ENCODE results near the gene NPY. TPM values are rescaled to one million over a fixed set of nuclear protein-coding genes. Genes with fewer than 3 reads are reported as not detected.

NPY gene
- polyA plus RNA-seq, 2 of the 4 experiments (the other 2 are of a cell fraction): not detected

DNA sequence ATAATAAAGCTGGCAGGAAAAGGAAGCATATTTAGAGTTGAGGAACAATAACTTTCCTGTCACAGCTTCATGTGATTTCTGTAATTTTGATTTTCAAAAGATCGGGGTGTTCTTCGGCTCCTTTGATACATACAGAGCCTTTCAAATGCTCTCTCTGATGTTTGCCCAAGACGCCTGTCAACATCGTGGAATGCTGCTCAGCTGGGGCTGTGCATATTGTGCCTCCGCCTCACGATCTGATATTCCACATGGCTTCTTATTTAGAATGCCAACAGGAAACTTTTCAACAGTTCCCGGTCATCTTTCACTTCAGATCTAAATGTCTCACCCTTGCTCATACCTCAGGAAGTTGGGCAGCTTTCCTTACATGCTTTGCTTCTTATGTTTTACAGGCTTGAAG lies 7.3 kb downstream of the NPY start (continued):
- TF ChIP-seq, protein P1, sequence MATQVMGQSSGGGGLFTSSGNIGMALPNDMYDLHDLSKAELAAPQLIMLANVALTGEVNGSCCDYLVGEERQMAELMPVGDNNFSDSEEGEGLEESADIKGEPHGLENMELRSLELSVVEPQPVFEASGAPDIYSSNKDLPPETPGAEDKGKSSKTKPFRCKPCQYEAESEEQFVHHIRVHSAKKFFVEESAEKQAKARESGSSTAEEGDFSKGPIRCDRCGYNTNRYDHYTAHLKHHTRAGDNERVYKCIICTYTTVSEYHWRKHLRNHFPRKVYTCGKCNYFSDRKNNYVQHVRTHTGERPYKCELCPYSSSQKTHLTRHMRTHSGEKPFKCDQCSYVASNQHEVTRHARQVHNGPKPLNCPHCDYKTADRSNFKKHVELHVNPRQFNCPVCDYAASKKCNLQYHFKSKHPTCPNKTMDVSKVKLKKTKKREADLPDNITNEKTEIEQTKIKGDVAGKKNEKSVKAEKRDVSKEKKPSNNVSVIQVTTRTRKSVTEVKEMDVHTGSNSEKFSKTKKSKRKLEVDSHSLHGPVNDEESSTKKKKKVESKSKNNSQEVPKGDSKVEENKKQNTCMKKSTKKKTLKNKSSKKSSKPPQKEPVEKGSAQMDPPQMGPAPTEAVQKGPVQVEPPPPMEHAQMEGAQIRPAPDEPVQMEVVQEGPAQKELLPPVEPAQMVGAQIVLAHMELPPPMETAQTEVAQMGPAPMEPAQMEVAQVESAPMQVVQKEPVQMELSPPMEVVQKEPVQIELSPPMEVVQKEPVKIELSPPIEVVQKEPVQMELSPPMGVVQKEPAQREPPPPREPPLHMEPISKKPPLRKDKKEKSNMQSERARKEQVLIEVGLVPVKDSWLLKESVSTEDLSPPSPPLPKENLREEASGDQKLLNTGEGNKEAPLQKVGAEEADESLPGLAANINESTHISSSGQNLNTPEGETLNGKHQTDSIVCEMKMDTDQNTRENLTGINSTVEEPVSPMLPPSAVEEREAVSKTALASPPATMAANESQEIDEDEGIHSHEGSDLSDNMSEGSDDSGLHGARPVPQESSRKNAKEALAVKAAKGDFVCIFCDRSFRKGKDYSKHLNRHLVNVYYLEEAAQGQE (IDR thresholded peaks at IDR 0.05): no peak
- TF ChIP-seq ZSCAN20 (CRISPR knock-in tag; IDR thresholded peaks at IDR 0.05) (no peak), POLR2A (IDR thresholded peaks at IDR 0.05; ENCODE audit: low read length) (no peak), SREBF2 (IDR thresholded peaks at IDR 0.05) (no peak), HDAC2 (IDR thresholded peaks at IDR 0.05) (no peak), RCOR1 (IDR thresholded peaks at IDR 0.05; ENCODE audit: low read depth, low read length) (no peak)
- TF ChIP-seq, protein P2, sequence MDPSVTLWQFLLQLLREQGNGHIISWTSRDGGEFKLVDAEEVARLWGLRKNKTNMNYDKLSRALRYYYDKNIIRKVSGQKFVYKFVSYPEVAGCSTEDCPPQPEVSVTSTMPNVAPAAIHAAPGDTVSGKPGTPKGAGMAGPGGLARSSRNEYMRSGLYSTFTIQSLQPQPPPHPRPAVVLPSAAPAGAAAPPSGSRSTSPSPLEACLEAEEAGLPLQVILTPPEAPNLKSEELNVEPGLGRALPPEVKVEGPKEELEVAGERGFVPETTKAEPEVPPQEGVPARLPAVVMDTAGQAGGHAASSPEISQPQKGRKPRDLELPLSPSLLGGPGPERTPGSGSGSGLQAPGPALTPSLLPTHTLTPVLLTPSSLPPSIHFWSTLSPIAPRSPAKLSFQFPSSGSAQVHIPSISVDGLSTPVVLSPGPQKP (IDR thresholded peaks at IDR 0.05; ENCODE audit: low read depth, low read length): no peak
- TF ChIP-seq, protein P3, sequence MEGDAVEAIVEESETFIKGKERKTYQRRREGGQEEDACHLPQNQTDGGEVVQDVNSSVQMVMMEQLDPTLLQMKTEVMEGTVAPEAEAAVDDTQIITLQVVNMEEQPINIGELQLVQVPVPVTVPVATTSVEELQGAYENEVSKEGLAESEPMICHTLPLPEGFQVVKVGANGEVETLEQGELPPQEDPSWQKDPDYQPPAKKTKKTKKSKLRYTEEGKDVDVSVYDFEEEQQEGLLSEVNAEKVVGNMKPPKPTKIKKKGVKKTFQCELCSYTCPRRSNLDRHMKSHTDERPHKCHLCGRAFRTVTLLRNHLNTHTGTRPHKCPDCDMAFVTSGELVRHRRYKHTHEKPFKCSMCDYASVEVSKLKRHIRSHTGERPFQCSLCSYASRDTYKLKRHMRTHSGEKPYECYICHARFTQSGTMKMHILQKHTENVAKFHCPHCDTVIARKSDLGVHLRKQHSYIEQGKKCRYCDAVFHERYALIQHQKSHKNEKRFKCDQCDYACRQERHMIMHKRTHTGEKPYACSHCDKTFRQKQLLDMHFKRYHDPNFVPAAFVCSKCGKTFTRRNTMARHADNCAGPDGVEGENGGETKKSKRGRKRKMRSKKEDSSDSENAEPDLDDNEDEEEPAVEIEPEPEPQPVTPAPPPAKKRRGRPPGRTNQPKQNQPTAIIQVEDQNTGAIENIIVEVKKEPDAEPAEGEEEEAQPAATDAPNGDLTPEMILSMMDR (IDR thresholded peaks at IDR 0.05): no peak

DNA sequence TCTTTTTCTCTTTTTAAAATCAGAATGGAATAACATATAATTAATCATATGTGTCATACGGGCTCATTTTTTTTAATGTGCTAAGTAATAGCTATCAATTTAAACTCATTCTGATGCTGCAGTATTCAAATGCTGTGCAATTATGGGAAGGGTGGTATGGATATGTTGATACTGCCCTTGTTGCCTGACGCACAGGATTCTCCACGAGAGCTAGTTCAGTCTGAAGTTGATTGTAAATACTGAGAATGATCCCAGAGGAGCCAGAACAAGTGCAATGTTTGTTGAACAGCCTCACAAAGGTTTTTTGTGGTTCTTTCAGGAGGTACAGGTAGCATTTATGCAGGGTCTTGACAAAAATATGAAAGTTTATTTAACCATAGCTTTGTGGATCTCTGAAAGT lies 13.4 kb downstream of the NPY start:
- H3K4me1 ChIP-seq: no peaks in the 10 kb centered on the region
- TF ChIP-seq NFE2L2 (conservative IDR thresholded peaks at IDR 0.05; ENCODE audit: low read length): no peak
- TF ChIP-seq HDAC2 (IDR thresholded peaks at IDR 0.05): no peak
- TF ChIP-seq, protein P4, sequence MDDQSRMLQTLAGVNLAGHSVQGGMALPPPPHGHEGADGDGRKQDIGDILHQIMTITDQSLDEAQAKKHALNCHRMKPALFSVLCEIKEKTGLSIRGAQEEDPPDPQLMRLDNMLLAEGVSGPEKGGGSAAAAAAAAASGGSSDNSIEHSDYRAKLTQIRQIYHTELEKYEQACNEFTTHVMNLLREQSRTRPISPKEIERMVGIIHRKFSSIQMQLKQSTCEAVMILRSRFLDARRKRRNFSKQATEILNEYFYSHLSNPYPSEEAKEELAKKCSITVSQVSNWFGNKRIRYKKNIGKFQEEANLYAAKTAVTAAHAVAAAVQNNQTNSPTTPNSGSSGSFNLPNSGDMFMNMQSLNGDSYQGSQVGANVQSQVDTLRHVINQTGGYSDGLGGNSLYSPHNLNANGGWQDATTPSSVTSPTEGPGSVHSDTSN (IDR thresholded peaks at IDR 0.05): no peak
- no peak for TF ChIP-seq TP53 (CRISPR knock-in tag; IDR thresholded peaks at IDR 0.05)
- no peak for TF ChIP-seq CEBPB (IDR thresholded peaks at IDR 0.05)
- TF ChIP-seq, protein P5, sequence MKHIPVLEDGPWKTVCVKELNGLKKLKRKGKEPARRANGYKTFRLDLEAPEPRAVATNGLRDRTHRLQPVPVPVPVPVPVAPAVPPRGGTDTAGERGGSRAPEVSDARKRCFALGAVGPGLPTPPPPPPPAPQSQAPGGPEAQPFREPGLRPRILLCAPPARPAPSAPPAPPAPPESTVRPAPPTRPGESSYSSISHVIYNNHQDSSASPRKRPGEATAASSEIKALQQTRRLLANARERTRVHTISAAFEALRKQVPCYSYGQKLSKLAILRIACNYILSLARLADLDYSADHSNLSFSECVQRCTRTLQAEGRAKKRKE (CRISPR knock-in tag; IDR thresholded peaks at IDR 0.05; ENCODE audit: low read depth): no peak
- TF ChIP-seq HOXB5 (CRISPR knock-in tag; IDR thresholded peaks at IDR 0.05): no peak
- no peak for TF ChIP-seq PHF8 (IDR thresholded peaks at IDR 0.05; ENCODE audit: borderline replicate concordance, low read depth)
- TF ChIP-seq CHD4 (IDR thresholded peaks at IDR 0.05; ENCODE audit: borderline replicate concordance): no peak
- TF ChIP-seq ZNF302 (CRISPR knock-in tag; IDR thresholded peaks at IDR 0.05): no peak
- no peak for TF ChIP-seq HOXA7 (CRISPR knock-in tag; IDR thresholded peaks at IDR 0.05)
- no peak for TF ChIP-seq TFCP2L1 (CRISPR knock-in tag; IDR thresholded peaks at IDR 0.05)
- TF ChIP-seq, protein P6, sequence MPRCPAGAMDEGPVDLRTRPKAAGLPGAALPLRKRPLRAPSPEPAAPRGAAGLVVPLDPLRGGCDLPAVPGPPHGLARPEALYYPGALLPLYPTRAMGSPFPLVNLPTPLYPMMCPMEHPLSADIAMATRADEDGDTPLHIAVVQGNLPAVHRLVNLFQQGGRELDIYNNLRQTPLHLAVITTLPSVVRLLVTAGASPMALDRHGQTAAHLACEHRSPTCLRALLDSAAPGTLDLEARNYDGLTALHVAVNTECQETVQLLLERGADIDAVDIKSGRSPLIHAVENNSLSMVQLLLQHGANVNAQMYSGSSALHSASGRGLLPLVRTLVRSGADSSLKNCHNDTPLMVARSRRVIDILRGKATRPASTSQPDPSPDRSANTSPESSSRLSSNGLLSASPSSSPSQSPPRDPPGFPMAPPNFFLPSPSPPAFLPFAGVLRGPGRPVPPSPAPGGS (IDR thresholded peaks at IDR 0.05): no peak
- TF ChIP-seq EP300 (IDR thresholded peaks at IDR 0.05): no peak
- TF ChIP-seq, protein P3 (IDR thresholded peaks at IDR 0.05): no peak
- H3K9me3 ChIP-seq: no peaks in the 10 kb centered on the region
- ChIA-PET POLR2A (no interaction called here), CTCF (no interaction called here)
- no peak overlapping the region for H3K27ac ChIP-seq
- FAIRE-seq: no peak
- no peak for DNase-seq (ENCODE audit: low read depth in 1 of 2, low spot score in 1 of 2)
- H3K4me2 ChIP-seq: no peak overlapping the region
- ATAC-seq: no peak
- WGBS (ENCODE audit: missing lambda C conversion rate): 3% methylated on average over 3 of the region's 3 CpGs
- no peak overlapping the region for H3K4me3 ChIP-seq
